Urinary bladder (tissue), 2 donors: Measurements from ENCODE around the gene PGA5. TPM values are rescaled to one million over a fixed set of nuclear protein-coding genes. Genes with fewer than 3 reads are reported as not detected.

Experiments used
- polyA plus RNA-seq: library from polyadenylated mRNA; stranded (reverse); fragments of 200-250 nt; gene quantifications from one replicate; pipeline ENCODE4 v1.2.3, GENCODE V29; 2013
- total RNA-seq: library from RNA; depleted of rRNA; stranded (reverse); fragments of >200 nt; gene quantifications from one replicate; pipeline ENCODE4 v1.2.3, GENCODE V29; 2014
- donor health status: healthy.

PGA5 gene
- total and polyA plus RNA-seq, 2 donors: 0.38 to 0.69 TPM

Other genes with a start within 250 kb of the PGA5 start
- not detected for gene CD5, start 138.7 kb upstream of the PGA5 start, total RNA-seq
- gene CD5, start 138.7 kb upstream of the PGA5 start, polyA plus RNA-seq: 0.62 TPM
- 8.6 TPM for gene VPS37C, start 79.7 kb upstream of the PGA5 start, total RNA-seq
- gene VPS37C, start 79.7 kb upstream of the PGA5 start, polyA plus RNA-seq: 23.5 TPM
- gene PGA3, start 37.7 kb upstream of the PGA5 start, total RNA-seq: 1.3 TPM
- 0.60 TPM for gene PGA3, start 37.7 kb upstream of the PGA5 start, polyA plus RNA-seq
- 1.2 TPM for gene PGA4, start 18.8 kb upstream of the PGA5 start, total RNA-seq
- 1.1 TPM for gene PGA4, start 18.8 kb upstream of the PGA5 start, polyA plus RNA-seq
- 0.63 TPM for gene VWCE, start 54.1 kb downstream of the PGA5 start, total RNA-seq
- 0.67 TPM for gene VWCE, start 54.1 kb downstream of the PGA5 start, polyA plus RNA-seq
- gene DDB1, start 91.9 kb downstream of the PGA5 start, total RNA-seq: 136 TPM
- gene DDB1, start 91.9 kb downstream of the PGA5 start, polyA plus RNA-seq: 109 TPM
- gene TKFC, start 92.1 kb downstream of the PGA5 start, total RNA-seq: 8.3 TPM
- 27.6 TPM for gene TKFC, start 92.1 kb downstream of the PGA5 start, polyA plus RNA-seq
- 19.6 TPM for gene CYB561A3, start 120.7 kb downstream of the PGA5 start, total RNA-seq
- gene CYB561A3, start 120.7 kb downstream of the PGA5 start, polyA plus RNA-seq: 34.9 TPM
- gene TMEM138, start 121.2 kb downstream of the PGA5 start, total RNA-seq: 25.5 TPM
- gene TMEM138, start 121.2 kb downstream of the PGA5 start, polyA plus RNA-seq: 34.3 TPM
- 20.5 TPM for gene TMEM216, start 151.4 kb downstream of the PGA5 start, total RNA-seq
- 17.4 TPM for gene TMEM216, start 151.4 kb downstream of the PGA5 start, polyA plus RNA-seq
- 32.9 TPM for gene CPSF7, start 188.8 kb downstream of the PGA5 start, total RNA-seq
- 61.1 TPM for gene CPSF7, start 188.8 kb downstream of the PGA5 start, polyA plus RNA-seq
- gene SDHAF2, start 188.9 kb downstream of the PGA5 start, total RNA-seq: 36.6 TPM
- 40.7 TPM for gene SDHAF2, start 188.9 kb downstream of the PGA5 start, polyA plus RNA-seq